Cardiac muscle cell (in vitro differentiated cells and primary cell): ENCODE measurements around the gene DNM2. TPM values are rescaled to one million over a fixed set of nuclear protein-coding genes. Genes with fewer than 3 reads are reported as not detected.
A peak's percentile ranks its signal among the peaks of the same experiment; 100 is the strongest.

ENCODE experiments used
- DNase-seq, 2 donors: peaks; one replicate each; pipeline versions ENCODE4 v3.0.0 to v3.0.0-alpha.2; 2010 to 2017; ENCODE audit warnings: low read depth in 1 of 2, low spot score in 1 of 2
- H3K27ac ChIP-seq: fragments of 200-600 bp; sonication (generic); 2 replicates; pipeline ENCODE4 v1.5.1; 2016
- H3K27me3 ChIP-seq: fragments of 200-600 bp; sonication (generic); 2 replicates; pipeline ENCODE4 v1.6.0; 2016; ENCODE audit warnings: control low read depth
- H3K36me3 ChIP-seq: fragments of 200-600 bp; sonication (generic); 2 replicates; pipeline ENCODE4 v1.5.1; 2016; ENCODE audit warnings: control low read depth
- H3K4me1 ChIP-seq: fragments of 200-600 bp; sonication (generic); 2 replicates; pipeline ENCODE4 v1.8.1; 2017; ENCODE audit warnings: low read depth, mild to moderate bottlenecking, mixed run types
- H3K4me3 ChIP-seq: fragments of 200-600 bp; sonication (generic); 2 replicates; pipeline ENCODE4 v1.5.1; 2016; ENCODE audit warnings: mild to moderate bottlenecking
- H3K9me3 ChIP-seq: fragments of 200-600 bp; sonication (generic); 2 replicates; pipeline ENCODE4 v1.5.1; 2017; ENCODE audit warnings: low read depth, mild to moderate bottlenecking, control low read depth
- CTCF ChIP-seq: IDR thresholded peaks from 2 replicates; pipeline ENCODE4 v1.5.1; 2012; ENCODE audit warnings: low read depth, mild to moderate bottlenecking, low read length
- polyA plus RNA-seq: library from polyadenylated mRNA; unstranded; fragments of >200 nt; fragmentation: Nextera tagmentation; extraction: Ambion mirVana; gene quantifications from 2 replicates; pipeline ENCODE4 v1.2.1, GENCODE V29; 2016
- total RNA-seq: library from RNA; depleted of rRNA; stranded (reverse); fragments of >200 nt; gene quantifications from 2 replicates; pipeline ENCODE4 v1.2.3, GENCODE V29; 2016

The DNM2 gene
- total and polyA plus RNA-seq, 2 experiments from 2014 or later, result 122 to 132 TPM

GRCh38 chr19:10686661-10687517 is 31.0 kb upstream of the DNM2 start:
- Histone ChIP-seq H3K4me1 (no peaks in the 10 kb centered on the region), H3K27ac (no peak overlapping the region), H3K27me3 (no peaks in the 10 kb centered on the region), H3K9me3 (no peaks in the 10 kb centered on the region), H3K4me3 (no peak overlapping the region), H3K36me3 (peaks cover 90% of the 10 kb centered on the region)
- no peak for DNase-seq
- no peak for TF ChIP-seq CTCF

- Histone ChIP-seq H3K27ac (no peak overlapping the region), H3K4me3 (no peak overlapping the region), H3K36me3 (peaks cover 82% of the 10 kb centered on the region), H3K9me3 (no peaks in the 10 kb centered on the region), H3K27me3 (no peaks in the 10 kb centered on the region), H3K4me1 (no peaks in the 10 kb centered on the region)
- TF ChIP-seq CTCF, result no peak
- no peak for DNase-seq
Observed at GRCh38 chr19:10687518-10688288, 30.2 kb upstream of the DNM2 start.

- no peaks in the 10 kb centered on the region for H3K9me3 ChIP-seq
- H3K36me3 ChIP-seq, result peaks cover 72% of the 10 kb centered on the region
- H3K27me3 ChIP-seq, result no peaks in the 10 kb centered on the region
- no peak for TF ChIP-seq CTCF
- DNase-seq, result no peak
- no peaks in the 10 kb centered on the region for H3K4me1 ChIP-seq
- H3K4me3 ChIP-seq, result no peak overlapping the region
- no peak overlapping the region for H3K27ac ChIP-seq
Observed at GRCh38 chr19:10688545-10689280, 29.2 kb upstream of the DNM2 start.

- Histone ChIP-seq H3K36me3 (peaks cover 56% of the 10 kb centered on the region), H3K4me3 (no peak overlapping the region), H3K4me1 (no peaks in the 10 kb centered on the region), H3K27me3 (no peaks in the 10 kb centered on the region), H3K27ac (no peak overlapping the region), H3K9me3 (no peaks in the 10 kb centered on the region)
- peak in 1 of 2 donors; percentile 79 for DNase-seq
- no peak for TF ChIP-seq CTCF
Observed at GRCh38 chr19:10690341-10690781, 27.5 kb upstream of the DNM2 start.

- Histone ChIP-seq H3K4me1 (no peaks in the 10 kb centered on the region), H3K9me3 (no peaks in the 10 kb centered on the region), H3K36me3 (peaks cover 48% of the 10 kb centered on the region), H3K4me3 (no peak overlapping the region), H3K27me3 (no peaks in the 10 kb centered on the region), H3K27ac (no peak overlapping the region)
- no peak for TF ChIP-seq CTCF
- DNase-seq, result no peak
Observed at GRCh38 chr19:10691178-10691881, 26.5 kb upstream of the DNM2 start.
